ENCODE data around the gene ELFN1.

GRCh38 chr7:1733908-1734730 lies 64.0 kb downstream of the ELFN1 start:
- TF ChIP-seq CTCF (IDR thresholded peaks at IDR 0.05) (no peak), POLR2A (IDR thresholded peaks at IDR 0.05) (no peak)

Measured in esophagus squamous epithelium (tissue), 4 donors.